Kidney epithelial cell (primary cell): ENCODE data around the gene CHST11. TPM values are rescaled to one million over a fixed set of nuclear protein-coding genes. Genes with fewer than 3 reads are reported as not detected.

Experiments used
- DNase-seq: peaks from one replicate; pipeline ENCODE4 v3.0.0-alpha.2; 2010; ENCODE audit warnings: low read depth
- H3K27me3 ChIP-seq: 2 replicates; pipeline ENCODE4 v1.6.0; 2011; ENCODE audit warnings: low read length; ENCODE audit not compliant: control insufficient read depth, insufficient read depth
- H3K36me3 ChIP-seq: 2 replicates; pipeline ENCODE4 v1.5.1; 2011; ENCODE audit warnings: low read length; ENCODE audit not compliant: control insufficient read depth, insufficient read depth
- H3K4me3 ChIP-seq: 2 replicates; pipeline ENCODE4 v1.5.1; 2011; ENCODE audit warnings: low read depth, mild to moderate bottlenecking, control low read depth, low read length
- total RNA-seq: library from RNA; depleted of rRNA; stranded (reverse); fragments of >200 nt; gene quantifications from 2 replicates; pipeline ENCODE4 v1.2.3, GENCODE V29; 2015
- TF ChIP-seq, protein P1 (sequence below): IDR thresholded peaks from 2 replicates; pipeline ENCODE4 v1.5.1; 2011; ENCODE audit warnings: mild to moderate bottlenecking, moderate library complexity, low read length, control low read depth, inconsistent platforms; ENCODE audit not compliant: insufficient read depth, poor library complexity, severe bottlenecking

The CHST11 gene
- total RNA-seq, 1 donor from 2014 or later = 32.6 TPM

GRCh38 chr12:104704224-104704779 is 247.6 kb downstream of the CHST11 start:
- Histone ChIP-seq H3K27me3 (no peaks in the 10 kb centered on the region), H3K36me3 (no peaks in the 10 kb centered on the region), H3K4me3 (no peak overlapping the region)
- no peak for DNase-seq
- TF ChIP-seq, protein P1, sequence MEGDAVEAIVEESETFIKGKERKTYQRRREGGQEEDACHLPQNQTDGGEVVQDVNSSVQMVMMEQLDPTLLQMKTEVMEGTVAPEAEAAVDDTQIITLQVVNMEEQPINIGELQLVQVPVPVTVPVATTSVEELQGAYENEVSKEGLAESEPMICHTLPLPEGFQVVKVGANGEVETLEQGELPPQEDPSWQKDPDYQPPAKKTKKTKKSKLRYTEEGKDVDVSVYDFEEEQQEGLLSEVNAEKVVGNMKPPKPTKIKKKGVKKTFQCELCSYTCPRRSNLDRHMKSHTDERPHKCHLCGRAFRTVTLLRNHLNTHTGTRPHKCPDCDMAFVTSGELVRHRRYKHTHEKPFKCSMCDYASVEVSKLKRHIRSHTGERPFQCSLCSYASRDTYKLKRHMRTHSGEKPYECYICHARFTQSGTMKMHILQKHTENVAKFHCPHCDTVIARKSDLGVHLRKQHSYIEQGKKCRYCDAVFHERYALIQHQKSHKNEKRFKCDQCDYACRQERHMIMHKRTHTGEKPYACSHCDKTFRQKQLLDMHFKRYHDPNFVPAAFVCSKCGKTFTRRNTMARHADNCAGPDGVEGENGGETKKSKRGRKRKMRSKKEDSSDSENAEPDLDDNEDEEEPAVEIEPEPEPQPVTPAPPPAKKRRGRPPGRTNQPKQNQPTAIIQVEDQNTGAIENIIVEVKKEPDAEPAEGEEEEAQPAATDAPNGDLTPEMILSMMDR = no peak

GRCh38 chr12:104707194-104707593 is 250.4 kb downstream of the CHST11 start:
- Histone ChIP-seq H3K36me3 (no peaks in the 10 kb centered on the region), H3K4me3 (no peak overlapping the region), H3K27me3 (no peaks in the 10 kb centered on the region)
- TF ChIP-seq, protein P1 = no peak
- no peak for DNase-seq

DNA sequence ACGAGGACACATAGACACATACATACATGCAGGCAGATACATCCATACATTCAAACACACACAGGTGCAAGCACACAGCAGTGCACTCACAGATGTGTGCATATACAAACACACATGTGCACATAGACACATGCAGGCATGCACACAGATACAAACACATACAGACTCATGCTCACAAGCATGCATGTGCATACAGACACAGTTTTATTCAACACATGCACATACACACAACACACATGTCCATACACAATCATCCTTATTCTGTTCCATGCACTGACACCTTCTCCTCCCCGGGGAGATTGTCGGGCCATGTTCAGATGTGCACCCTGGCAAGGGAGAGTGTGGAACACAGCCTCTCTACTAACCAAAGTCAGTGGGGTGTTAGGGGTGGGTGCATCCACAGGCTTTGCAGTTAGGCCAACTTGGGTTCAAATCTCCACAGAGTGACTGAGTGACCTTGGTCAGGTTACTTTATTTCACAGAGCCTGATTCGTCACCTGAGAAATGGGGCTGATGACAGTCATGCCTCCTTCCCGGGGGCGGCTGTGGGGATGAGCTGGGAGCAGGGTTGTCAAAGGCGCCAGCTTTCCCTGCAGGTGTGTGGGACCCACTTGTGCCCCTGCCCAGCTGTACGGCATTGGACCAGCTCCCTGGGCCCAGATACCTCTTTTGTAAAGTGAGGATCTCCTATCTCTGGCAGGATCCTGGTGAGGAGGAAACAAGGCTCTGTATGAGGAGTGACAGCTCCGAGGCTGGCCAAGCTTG is 251.2 kb downstream of the CHST11 start:
- H3K4me3 ChIP-seq = no peak overlapping the region
- no peaks in the 10 kb centered on the region for H3K36me3 ChIP-seq
- TF ChIP-seq, protein P1 = no peak
- no peaks in the 10 kb centered on the region for H3K27me3 ChIP-seq
- no peak for DNase-seq

GRCh38 chr12:104708891-104709290 is 252.1 kb downstream of the CHST11 start:
- TF ChIP-seq, protein P1 = no peak
- Histone ChIP-seq H3K36me3 (no peaks in the 10 kb centered on the region), H3K4me3 (no peak overlapping the region), H3K27me3 (no peaks in the 10 kb centered on the region)
- no peak for DNase-seq

- Histone ChIP-seq H3K4me3 (no peak overlapping the region), H3K27me3 (no peaks in the 10 kb centered on the region), H3K36me3 (no peaks in the 10 kb centered on the region)
- DNase-seq = no peak
- TF ChIP-seq, protein P1 = no peak
Observed at GRCh38 chr12:104709692-104710435, 253.1 kb downstream of the CHST11 start.
